Measurements from ENCODE around the gene HMGCS2. TPM values are rescaled to one million over a fixed set of nuclear protein-coding genes. Genes with fewer than 3 reads are reported as not detected.

Gene HMGCS2
- total RNA-seq, 4 donors from 2014 or later = 0.83 to 1.1 TPM; not detected in 2

DNA sequence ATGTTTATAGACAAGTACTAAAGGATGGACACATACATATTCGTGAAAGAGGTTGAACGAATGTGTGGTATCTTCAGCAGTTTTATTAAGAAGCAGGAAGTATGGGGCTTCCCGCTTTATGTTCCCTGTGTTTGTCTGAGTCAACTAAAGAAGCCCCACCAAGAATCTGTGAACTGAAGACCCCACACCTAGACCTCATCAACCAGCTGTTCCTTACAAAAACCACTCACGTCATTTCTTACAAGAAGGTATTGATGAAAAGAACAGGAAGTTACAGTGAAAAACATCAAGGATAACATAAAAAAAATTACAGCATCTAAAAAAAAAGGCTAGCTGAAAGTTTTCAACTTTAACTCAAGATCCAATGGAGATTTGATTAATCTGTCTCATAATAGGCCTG, 30.3 kb upstream of the HMGCS2 start:
- 88% methylated on average over 4 of the region's 4 CpGs for WGBS
- no peak overlapping the region for H3K4me3 ChIP-seq
- no peaks in the 10 kb centered on the region for H3K9me3 ChIP-seq
- TF ChIP-seq CTCF (IDR thresholded peaks at IDR 0.05) (no peak), POLR2A (IDR thresholded peaks at IDR 0.05; ENCODE audit: low read depth) (no peak), POLR2AphosphoS5 (IDR thresholded peaks at IDR 0.05) (no peak), EP300 (IDR thresholded peaks at IDR 0.05) (no peak)
- no peak for DNase-seq (ENCODE audit: extremely low spot score)
- no peak overlapping the region for H3K27ac ChIP-seq (replicated peaks in 1 of 4)
- H3K4me1 ChIP-seq = peaks cover 0 to 25% (median 21%) of the 10 kb centered on the region in 4 donors
- intact Hi-C loops (cut with DNase I) = no loop called here
- no peaks in the 10 kb centered on the region for H3K27me3 ChIP-seq
- no peaks in the 10 kb centered on the region for H3K36me3 ChIP-seq

GRCh38 chr1:119797606-119798005, 28.9 kb upstream of the HMGCS2 start:
- Histone ChIP-seq H3K27ac (replicated peaks in 1 of 4) (no peak overlapping the region), H3K9me3 (no peaks in the 10 kb centered on the region), H3K36me3 (no peaks in the 10 kb centered on the region), H3K4me3 (no peak overlapping the region), H3K27me3 (no peaks in the 10 kb centered on the region), H3K4me1 (peaks cover 0 to 29% (median 24%) of the 10 kb centered on the region in 4 donors)
- DNase-seq (ENCODE audit: extremely low spot score) = peak; percentile 29
- intact Hi-C loops (cut with DNase I) = no loop called here
- TF ChIP-seq POLR2A (IDR thresholded peaks at IDR 0.05; ENCODE audit: low read depth) = no peak
- TF ChIP-seq POLR2AphosphoS5 (IDR thresholded peaks at IDR 0.05) = no peak
- TF ChIP-seq CTCF (IDR thresholded peaks at IDR 0.05) = no peak
- no peak for TF ChIP-seq EP300 (IDR thresholded peaks at IDR 0.05)
- WGBS = 93% methylated on average over 7 of the region's 7 CpGs

DNA sequence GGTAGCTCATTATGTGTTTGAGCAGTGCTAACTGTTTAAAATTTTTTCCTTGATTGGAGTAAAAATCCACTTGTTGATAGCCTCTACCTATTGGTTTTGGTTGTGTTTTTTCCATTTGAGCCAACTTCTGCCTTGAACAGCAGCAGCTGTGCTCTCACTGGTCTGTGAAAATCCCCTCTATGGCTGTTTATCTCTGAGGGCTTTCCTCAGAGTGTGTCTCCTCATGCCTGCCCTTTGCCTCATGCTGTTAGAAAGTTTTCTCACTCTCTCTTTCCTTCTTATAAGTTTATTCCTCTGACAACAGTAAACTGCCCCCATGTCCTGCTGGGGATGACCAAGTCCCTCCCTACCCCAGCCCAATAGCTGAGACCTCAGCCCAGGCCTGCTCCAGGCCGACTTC, 28.5 kb upstream of the HMGCS2 start:
- WGBS = 71% methylated on average over 1 of the region's 1 CpG
- H3K4me3 ChIP-seq = no peak overlapping the region

GRCh38 chr1:119795261-119796200, 26.8 kb upstream of the HMGCS2 start:
- peak overlapping the region in 3 of 4 donors; percentile 18 to 40 (median 38) for H3K27ac ChIP-seq (replicated peaks in 1 of 4)
- no peaks in the 10 kb centered on the region for H3K27me3 ChIP-seq
- intact Hi-C loops (cut with DNase I) = no loop called here
- H3K4me1 ChIP-seq = peaks cover 0 to 30% (median 24%) of the 10 kb centered on the region in 4 donors
- no peak overlapping the region for H3K4me3 ChIP-seq
- TF ChIP-seq CTCF (IDR thresholded peaks at IDR 0.05) = no peak
- TF ChIP-seq POLR2AphosphoS5 (IDR thresholded peaks at IDR 0.05) = no peak
- no peak for TF ChIP-seq EP300 (IDR thresholded peaks at IDR 0.05)
- TF ChIP-seq POLR2A (IDR thresholded peaks at IDR 0.05; ENCODE audit: low read depth) = no peak
- no peaks in the 10 kb centered on the region for H3K9me3 ChIP-seq
- 54% methylated on average over 7 of the region's 9 CpGs for WGBS
- DNase-seq (ENCODE audit: extremely low spot score) = peak; percentile 57
- no peaks in the 10 kb centered on the region for H3K36me3 ChIP-seq

More for the DNA sequence above, 28.5 kb upstream of the HMGCS2 start:
- no peak overlapping the region for H3K27ac ChIP-seq (replicated peaks in 1 of 4)
- H3K27me3 ChIP-seq = no peaks in the 10 kb centered on the region
- intact Hi-C loops (cut with DNase I) = no loop called here
- no peaks in the 10 kb centered on the region for H3K9me3 ChIP-seq
- DNase-seq (ENCODE audit: extremely low spot score) = peak; percentile 62
- peaks cover 0 to 27% (median 22%) of the 10 kb centered on the region in 4 donors for H3K4me1 ChIP-seq
- TF ChIP-seq EP300 (IDR thresholded peaks at IDR 0.05) (no peak), POLR2A (IDR thresholded peaks at IDR 0.05; ENCODE audit: low read depth) (no peak), CTCF (IDR thresholded peaks at IDR 0.05) (no peak), POLR2AphosphoS5 (IDR thresholded peaks at IDR 0.05) (no peak)
- no peaks in the 10 kb centered on the region for H3K36me3 ChIP-seq
